Fibroblast of lung (primary cell): ENCODE data around the gene CRYGS.

Experiments used
- EZH2 ChIP-seq: IDR thresholded peaks from 2 replicates; pipeline ENCODE4 v1.5.1; 2012; ENCODE audit warnings: low read length, control low read depth, mild to moderate bottlenecking; ENCODE audit errors: missing control alignments
- TF ChIP-seq, protein P1 (sequence below), 2 donors: IDR thresholded peaks in 1 of 2; conservative IDR thresholded peaks in 1 of 2; 1 replicate in 1 of 2; 2 replicates in 1 of 2; pipeline ENCODE4 v1.5.1; 2011 to 2012; ENCODE audit warnings: low read length in 2 of 2, control low read depth in 1 of 2, inconsistent platforms in 1 of 2, low read depth in 1 of 2, mild to moderate bottlenecking in 1 of 2

DNA sequence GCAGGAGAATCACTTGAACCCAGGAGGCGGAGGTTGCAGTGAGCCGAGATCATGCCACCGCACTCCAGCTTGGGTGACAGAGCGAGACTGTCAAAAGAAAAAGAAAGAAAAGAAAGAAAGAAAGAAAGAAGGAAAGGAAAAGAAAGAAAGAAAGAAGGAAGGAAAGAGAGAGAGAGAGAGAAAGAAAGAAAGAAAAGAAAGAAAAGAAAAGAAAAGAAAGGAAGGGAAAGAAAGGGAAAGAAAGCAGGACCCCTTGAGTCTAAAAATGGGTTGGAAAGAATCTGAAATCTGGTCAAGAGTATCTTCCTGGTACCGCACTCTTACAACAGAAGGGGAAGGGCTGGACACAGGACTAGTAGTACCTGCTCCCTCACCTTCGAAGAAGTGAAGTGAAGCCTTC lies 19.6 kb downstream of the CRYGS start:
- TF ChIP-seq, protein P1, sequence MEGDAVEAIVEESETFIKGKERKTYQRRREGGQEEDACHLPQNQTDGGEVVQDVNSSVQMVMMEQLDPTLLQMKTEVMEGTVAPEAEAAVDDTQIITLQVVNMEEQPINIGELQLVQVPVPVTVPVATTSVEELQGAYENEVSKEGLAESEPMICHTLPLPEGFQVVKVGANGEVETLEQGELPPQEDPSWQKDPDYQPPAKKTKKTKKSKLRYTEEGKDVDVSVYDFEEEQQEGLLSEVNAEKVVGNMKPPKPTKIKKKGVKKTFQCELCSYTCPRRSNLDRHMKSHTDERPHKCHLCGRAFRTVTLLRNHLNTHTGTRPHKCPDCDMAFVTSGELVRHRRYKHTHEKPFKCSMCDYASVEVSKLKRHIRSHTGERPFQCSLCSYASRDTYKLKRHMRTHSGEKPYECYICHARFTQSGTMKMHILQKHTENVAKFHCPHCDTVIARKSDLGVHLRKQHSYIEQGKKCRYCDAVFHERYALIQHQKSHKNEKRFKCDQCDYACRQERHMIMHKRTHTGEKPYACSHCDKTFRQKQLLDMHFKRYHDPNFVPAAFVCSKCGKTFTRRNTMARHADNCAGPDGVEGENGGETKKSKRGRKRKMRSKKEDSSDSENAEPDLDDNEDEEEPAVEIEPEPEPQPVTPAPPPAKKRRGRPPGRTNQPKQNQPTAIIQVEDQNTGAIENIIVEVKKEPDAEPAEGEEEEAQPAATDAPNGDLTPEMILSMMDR (conservative IDR thresholded peaks at IDR 0.05 in 1 of 2, IDR thresholded peaks at IDR 0.05 in 1 of 2; ENCODE audit: low read depth in 1 of 2, low read length in 2 of 2), result no peak
- TF ChIP-seq EZH2, result no peak
